K562 (cell line): ENCODE data around the gene ZNF280D. TPM values are rescaled to one million over a fixed set of nuclear protein-coding genes. Genes with fewer than 3 reads are reported as not detected.

ENCODE experiments used
- ATAC-seq: fragments of 200-7000 bp; cut with Tn5 transposase; 3 replicates; pipeline ENCODE4 v1.9.1; 2020; ENCODE audit warnings: moderate library complexity
- BruUV-seq: library from RNA; stranded (reverse); fragments of 400-500 nt; replicated peaks from 2 replicates; lab custom pipeline; 2021; lab: Mats Ljungman, UMichigan
- CTCF ChIA-PET: fragments of 300-600 bp; formaldehyde crosslinking; extraction: SDS; loops from one replicate; lab custom pipeline; 2021; ENCODE audit warnings: low intra/inter-chr PET ratio; lab: Yijun Ruan, JAX
- POLR2A ChIA-PET: fragments of 300-600, 350-650 bp; sonication (Branson Sonifier 250); formaldehyde crosslinking; extraction: SDS; loops from one replicate; lab custom pipeline; 2021; ENCODE audit warnings: antibody characterized with exemption, inconsistent platforms; lab: Yijun Ruan, JAX
- DNase-seq, 4 experiments: peaks; one replicate each; pipeline versions ENCODE4 v3.0.0 to v3.0.0-alpha.2; 2011 to 2018; ENCODE audit warnings: low spot score in 3 of 4, mixed read lengths in 3 of 4; ENCODE audit errors: extremely low read depth in 1 of 4
- FAIRE-seq: peaks from 2 replicates; lab custom pipeline; 2011; peaks lifted over from hg19 to GRCh38; lab: Jason Lieb, UNC
- H2AFZ ChIP-seq: 2 replicates; pipeline ENCODE4 v1.6.0; 2011; ENCODE audit warnings: low read depth, low read length, control low read depth, inconsistent platforms
- H3K27ac ChIP-seq: fragments of 200-600 bp; 3 replicates; pipeline ENCODE4 v1.8.0; 2011; ENCODE audit warnings: low read depth, mild to moderate bottlenecking, control low read depth, inconsistent platforms, low read length, moderate library complexity, mixed read lengths; ENCODE audit errors: extremely low read depth
- H3K27me3 ChIP-seq, 2 experiments: fragments of 300-600 bp in 1 of 2; 2 replicates in 1 of 2; 3 replicates in 1 of 2; pipeline versions ENCODE4 v1.6.0 to v1.8.0; 2011; ENCODE audit warnings: inconsistent platforms in 2 of 2, low read length in 2 of 2, mild to moderate bottlenecking in 1 of 2, mixed read lengths in 1 of 2, moderate library complexity in 1 of 2; ENCODE audit not compliant: control insufficient read depth in 2 of 2, insufficient read depth in 2 of 2
- H3K36me3 ChIP-seq: fragments of 300-600 bp; 3 replicates; pipeline ENCODE4 v1.8.0; 2011; ENCODE audit warnings: mild to moderate bottlenecking, low read length, inconsistent platforms; ENCODE audit not compliant: control insufficient read depth, insufficient read depth
- H3K4me1 ChIP-seq, 2 experiments: fragments of 200-600 bp in 1 of 2; replicated peaks in 1 of 2; 2 replicates in 1 of 2; 3 replicates in 1 of 2; pipeline versions ENCODE4 v1.5.1 to v1.8.0; 2011; ENCODE audit warnings: inconsistent platforms in 2 of 2, low read length in 2 of 2, mild to moderate bottlenecking in 1 of 2, mixed read lengths in 1 of 2, moderate library complexity in 1 of 2; ENCODE audit not compliant: control insufficient read depth in 2 of 2, insufficient read depth in 2 of 2
- H3K4me2 ChIP-seq: 2 replicates; pipeline ENCODE4 v1.6.1; 2011; ENCODE audit warnings: low read length, control low read depth, inconsistent platforms, mixed read lengths; ENCODE audit not compliant: insufficient read depth
- H3K4me3 ChIP-seq: fragments of 200-600 bp; sonication (generic), shearing (Covaris generic); 2 replicates; pipeline ENCODE4 v1.5.1; 2016; ENCODE audit warnings: control low read depth, inconsistent platforms
- H3K79me2 ChIP-seq: fragments of 200-600 bp; 3 replicates; pipeline ENCODE4 v1.8.0; 2011; ENCODE audit warnings: low read length, inconsistent platforms; ENCODE audit not compliant: control insufficient read depth, insufficient read depth
- H3K9ac ChIP-seq, 2 experiments: 2 replicates each; pipeline versions ENCODE4 v1.6.0 to v1.6.1; 2011; ENCODE audit warnings: low read depth in 2 of 2, low read length in 2 of 2, control low read depth in 1 of 2, inconsistent platforms in 1 of 2, mild to moderate bottlenecking in 1 of 2, mixed read lengths in 1 of 2; ENCODE audit not compliant: insufficient read depth in 1 of 2
- H3K9me1 ChIP-seq: one replicate; pipeline ENCODE4 v1.6.0; 2011; ENCODE audit warnings: inconsistent platforms, mild to moderate bottlenecking, low read length, moderate library complexity; ENCODE audit not compliant: control insufficient read depth, insufficient read depth
- H3K9me3 ChIP-seq: replicated peaks from 2 replicates; pipeline ENCODE4 v1.5.1; 2011; ENCODE audit warnings: low read depth, low read length, inconsistent platforms; ENCODE audit not compliant: control insufficient read depth, insufficient read depth
- H4K20me1 ChIP-seq: replicated peaks from 2 replicates; pipeline ENCODE4 v1.6.1; 2011; ENCODE audit warnings: low read length, inconsistent platforms, mixed read lengths; ENCODE audit not compliant: control insufficient read depth, insufficient read depth
- CAMTA2 ChIP-seq: fragments of 250-450 bp; sonication (Bioruptor Pico); conservative IDR thresholded peaks from 2 replicates; pipeline ENCODE4 v1.5.1; 2022
- CEBPG ChIP-seq, 3 experiments: fragments of 200-800 bp in 1 of 3; sonication (Bioruptor generic) in 1 of 3; sonication (generic) in 1 of 3; formaldehyde crosslinking in 1 of 3; IDR thresholded peaks in 2 of 3; conservative IDR thresholded peaks in 1 of 3; 2 replicates each; pipeline versions ENCODE4 v1.6.1 to v1.8.0; 2016 to 2022; ENCODE audit warnings: missing compliant biosample characterization in 2 of 3, missing genetic modification characterization in 2 of 3, mild to moderate bottlenecking in 1 of 3, missing genetic modification reagents in 1 of 3
- CTCF ChIP-seq, 3 experiments: IDR thresholded peaks in 2 of 3; conservative IDR thresholded peaks in 1 of 3; 2 replicates each; pipeline ENCODE4 v1.5.1; 2011 to 2012; ENCODE audit warnings: low read length in 3 of 3, mild to moderate bottlenecking in 3 of 3, control low read depth in 2 of 3, improper control_type of control experiment in 1 of 3, inconsistent platforms in 1 of 3, low read depth in 1 of 3, mixed read lengths in 1 of 3, moderate library complexity in 1 of 3; ENCODE audit not compliant: insufficient read depth in 2 of 3
- ETS2 ChIP-seq: IDR thresholded peaks from 2 replicates; pipeline ENCODE4 v1.6.1; 2016; ENCODE audit warnings: borderline replicate concordance, missing genetic modification characterization, mild to moderate bottlenecking, moderate library complexity, missing compliant biosample characterization; ENCODE audit not compliant: poor library complexity, severe bottlenecking
- ETV1 ChIP-seq: fragments of 450-650 bp; conservative IDR thresholded peaks from 2 replicates; pipeline ENCODE4 v1.6.1; 2016; ENCODE audit warnings: missing genetic modification characterization, control low read depth, low read depth, missing compliant biosample characterization
- KDM5B ChIP-seq: fragments of 200-600 bp; sonication (generic); IDR thresholded peaks from 2 replicates; pipeline ENCODE4 v1.6.1; 2012; ENCODE audit warnings: low read depth, mild to moderate bottlenecking, moderate library complexity, low read length, control low read depth, inconsistent platforms; ENCODE audit not compliant: insufficient replicate concordance
- PCBP1 ChIP-seq: fragments of 200-400 bp; formaldehyde crosslinking; IDR thresholded peaks from 2 replicates; pipeline ENCODE4 v1.6.1; 2018; ENCODE audit warnings: mild to moderate bottlenecking, low read depth, low read length; ENCODE audit not compliant: poor library complexity, severe bottlenecking
- POLR3G ChIP-seq: IDR thresholded peaks from 2 replicates; pipeline ENCODE4 v1.6.1; 2011; ENCODE audit not compliant: insufficient read length, insufficient replicate concordance; ENCODE audit errors: extremely low read depth
- SOX6 ChIP-seq: fragments of 450-650 bp; IDR thresholded peaks from 2 replicates; pipeline ENCODE4 v1.6.1; 2014; ENCODE audit warnings: mild to moderate bottlenecking
- TAL1 ChIP-seq: fragments of 450-650 bp; IDR thresholded peaks from 2 replicates; pipeline ENCODE4 v1.6.1; 2016; ENCODE audit warnings: mild to moderate bottlenecking
- TCF3 ChIP-seq: sonication (generic); formaldehyde crosslinking; IDR thresholded peaks from 2 replicates; pipeline ENCODE4 v1.4.0; 2020; ENCODE audit warnings: mild to moderate bottlenecking, missing genetic modification reagents
- ZNF143 ChIP-seq: sonication (generic); formaldehyde crosslinking; IDR thresholded peaks from 2 replicates; pipeline ENCODE4 v1.9.0; 2022; ENCODE audit warnings: mild to moderate bottlenecking, missing genetic modification reagents
- ZNF280A ChIP-seq: fragments of 450-650 bp; IDR thresholded peaks from 2 replicates; pipeline ENCODE4 v1.6.1; 2018; ENCODE audit warnings: mild to moderate bottlenecking, low read depth; ENCODE audit not compliant: partially characterized antibody
- ZNF431 ChIP-seq: sonication (generic); formaldehyde crosslinking; IDR thresholded peaks from 2 replicates; pipeline ENCODE4 v1.8.0; 2022; ENCODE audit warnings: mild to moderate bottlenecking, missing genetic modification reagents
- ZNF518B ChIP-seq: fragments of 250-450 bp; sonication (Bioruptor Pico); IDR thresholded peaks from 2 replicates; pipeline ENCODE4 v1.5.0; 2021; ENCODE audit warnings: mild to moderate bottlenecking, moderate library complexity
- ZNF785 ChIP-seq: fragments of 250-450 bp; sonication (Bioruptor Pico); IDR thresholded peaks from 2 replicates; pipeline ENCODE4 v1.4.0; 2020; ENCODE audit warnings: mild to moderate bottlenecking
- WGBS: fragments of 100-300 bp; shearing (Covaris generic); methylation state at CpG from one replicate; pipeline ENCODE4 v1.1.6; 2016; ENCODE audit warnings: low coverage, mixed read lengths; ENCODE audit not compliant: insufficient coverage; ENCODE audit errors: missing lambda C conversion rate; 5-methylcytosine and 5-hydroxymethylcytosine counted together
- in situ Hi-C: fragments of 300-500 bp; cut with MboI; formaldehyde crosslinking; loops from 4 replicates; pipeline ENCODE4 v1.15.0; 2018; ENCODE audit warnings: inconsistent platforms, mixed read lengths
- intact Hi-C: fragments of 100-400 bp; cut with micrococcal nuclease; formaldehyde crosslinking; loops from 2 replicates; pipeline ENCODE4 v1.14.2; 2022
- polyA plus RNA-seq, 8 experiments: library from polyadenylated mRNA; depleted of rRNA in 4 of 8; stranded (reverse) in 5 of 8; unstranded in 3 of 8; fragments of >200 nt; fragmentation: Nextera tagmentation in 2 of 8; fragmentation: Illumina TruSeq in 1 of 8; extraction: Ambion mirVana in 2 of 8; extraction: Trizol in 1 of 8; gene quantifications; 2 replicates each; pipeline versions ENCODE4 v1.2.1 to v1.2.3, GENCODE V29; 2011 to 2014; ENCODE audit warnings: inconsistent platforms in 1 of 8, missing spikeins in 1 of 8
- total RNA-seq, 7 experiments: library from RNA; depleted of rRNA in 6 of 7; stranded (reverse); fragments of >200 nt in 6 of 7; fragmentation: Illumina TruSeq in 2 of 7; extraction: Trizol in 2 of 7; gene quantifications; 2 replicates each; pipeline versions ENCODE4 v1.2.1 to v1.2.3, GENCODE V29; 2011 to 2021; ENCODE audit warnings: low replicate concordance in 1 of 7

ZNF280D gene
- total and polyA plus RNA-seq, 9 of the 15 experiments (the other 6 are each of a cell fraction or from before 2014, with no cell fraction given), result 8.3 to 21.8 (median 18.4) TPM

GRCh38 chr15:56778761-56779160 lies 45.5 kb upstream of the ZNF280D start:
- intact Hi-C loops, result no loop called here
- POLR2A ChIA-PET, result interaction anchor here (0.6 to 1.4 kb wide), 2 partner anchors 19 to 1854 kb away, joined by 3 read pairs; no protein-coding TSS in a partner anchor
- ATAC-seq (no peak), DNase-seq (no peak), FAIRE-seq (no peak)
- BruUV-seq, result no TSS peak
- CTCF ChIA-PET, result no interaction called here
- Histone ChIP-seq H3K9me3 (no peaks in the 10 kb centered on the region), H4K20me1 (no peaks in the 10 kb centered on the region), H3K9ac (no peak overlapping the region), H3K27ac (no peak overlapping the region), H3K36me3 (no peaks in the 10 kb centered on the region), H3K4me1 (peaks cover 0 to 22% of the 10 kb centered on the region in 2 experiments; a peak in 4 of 5 replicates), H3K79me2 (no peaks in the 10 kb centered on the region), H3K9me1 (no peaks in the 10 kb centered on the region)
- WGBS, result 4% methylated on average over 2 of the region's 2 CpGs
- TF ChIP-seq ZNF518B (CRISPR knock-in tag), result no peak
- no peak for TF ChIP-seq CEBPG (CRISPR knock-in tag; IDR thresholded peaks at IDR 0.05)
- no peak for TF ChIP-seq CEBPG (tag; conservative IDR thresholded peaks at IDR 0.05 in 1 of 2, IDR thresholded peaks at IDR 0.05 in 1 of 2)
- no peak for TF ChIP-seq TAL1
- TF ChIP-seq SOX6, result no peak
- no peak for TF ChIP-seq POLR3G
- no peak for TF ChIP-seq ZNF143 (CRISPR knock-in tag)
- no peak for TF ChIP-seq CAMTA2 (CRISPR knock-in tag)
- no peak for TF ChIP-seq ZNF431 (CRISPR knock-in tag)
- no peak for TF ChIP-seq ETS2 (tag)
- TF ChIP-seq ZNF280A, result no peak
- TF ChIP-seq ZNF785, result no peak
- TF ChIP-seq TCF3 (CRISPR knock-in tag), result no peak
- no peak for TF ChIP-seq ETV1
- no peak for TF ChIP-seq CTCF (IDR thresholded peaks at IDR 0.05 in 2 of 3, conservative IDR thresholded peaks at IDR 0.05 in 1 of 3; ENCODE audit: insufficient read depth in 2 of 3, low read depth in 1 of 3, low read length in 3 of 3)
- no peak for TF ChIP-seq PCBP1
- no peak for TF ChIP-seq KDM5B
- TF ChIP-seq, all 486 proteins: peak for 0
- Histone ChIP-seq H3K27me3 (no peaks in the 10 kb centered on the region), H3K4me2 (no peak overlapping the region), H2AFZ (no peak overlapping the region), H3K4me3 (no peak overlapping the region)
- in situ Hi-C loops, result no loop called here
